ENCODE results near the gene USP13. TPM values are rescaled to one million over a fixed set of nuclear protein-coding genes. Genes with fewer than 3 reads are reported as not detected.

The USP13 gene
- total RNA-seq, 4 donors from 2014 or later = 2.3 to 8.3 (median 5.8) TPM

- TF ChIP-seq POLR2A (IDR thresholded peaks at IDR 0.05) (no peak), EP300 (IDR thresholded peaks at IDR 0.05) (no peak), CTCF (IDR thresholded peaks at IDR 0.05) (no peak), POLR2AphosphoS5 (IDR thresholded peaks at IDR 0.05) (no peak)
- no peak overlapping the region for H3K4me3 ChIP-seq
- no peaks in the 10 kb centered on the region for H3K27me3 ChIP-seq
- H3K4me1 ChIP-seq = no peaks in the 10 kb centered on the region
- no peak overlapping the region for H3K27ac ChIP-seq
- H3K9me3 ChIP-seq = no peaks in the 10 kb centered on the region
- DNase-seq (ENCODE audit: low spot score in 2 of 2) = no peak
- H3K36me3 ChIP-seq = peaks cover 37% of the 10 kb centered on the region
- 62% methylated on average over 2 of the region's 2 CpGs for WGBS
Observed at GRCh38 chr3:179765396-179765795, 112.6 kb downstream of the USP13 start.

GRCh38 chr3:179766416-179767133 lies 113.7 kb downstream of the USP13 start:
- Histone ChIP-seq H3K27ac (no peak overlapping the region), H3K27me3 (no peaks in the 10 kb centered on the region), H3K4me3 (no peak overlapping the region), H3K9me3 (no peaks in the 10 kb centered on the region), H3K36me3 (peaks cover 25% of the 10 kb centered on the region), H3K4me1 (no peaks in the 10 kb centered on the region)
- TF ChIP-seq CTCF (IDR thresholded peaks at IDR 0.05) = no peak
- TF ChIP-seq POLR2A (IDR thresholded peaks at IDR 0.05) = no peak
- TF ChIP-seq EP300 (IDR thresholded peaks at IDR 0.05) = no peak
- no peak for TF ChIP-seq POLR2AphosphoS5 (IDR thresholded peaks at IDR 0.05)
- WGBS = 99% methylated on average over 4 of the region's 4 CpGs
- no peak for DNase-seq (ENCODE audit: low spot score in 2 of 2)

GRCh38 chr3:179768080-179768479 lies 115.2 kb downstream of the USP13 start:
- TF ChIP-seq POLR2A (IDR thresholded peaks at IDR 0.05) (no peak), EP300 (IDR thresholded peaks at IDR 0.05) (no peak), CTCF (IDR thresholded peaks at IDR 0.05) (no peak), POLR2AphosphoS5 (IDR thresholded peaks at IDR 0.05) (no peak)
- WGBS = 52% methylated on average over 3 of the region's 3 CpGs
- H3K4me3 ChIP-seq = no peak overlapping the region
- peaks cover 29% of the 10 kb centered on the region for H3K36me3 ChIP-seq
- H3K27me3 ChIP-seq = no peaks in the 10 kb centered on the region
- no peak for DNase-seq (ENCODE audit: low spot score in 2 of 2)
- no peaks in the 10 kb centered on the region for H3K4me1 ChIP-seq
- no peaks in the 10 kb centered on the region for H3K9me3 ChIP-seq
- no peak overlapping the region for H3K27ac ChIP-seq

GRCh38 chr3:179769411-179770247 lies 116.8 kb downstream of the USP13 start:
- Histone ChIP-seq H3K4me3 (no peak overlapping the region), H3K4me1 (no peaks in the 10 kb centered on the region), H3K27me3 (no peaks in the 10 kb centered on the region), H3K9me3 (no peaks in the 10 kb centered on the region), H3K27ac (no peak overlapping the region), H3K36me3 (peaks cover 37% of the 10 kb centered on the region)
- WGBS = 70% methylated on average over 9 of the region's 9 CpGs
- no peak for TF ChIP-seq EP300 (IDR thresholded peaks at IDR 0.05)
- DNase-seq (ENCODE audit: low spot score in 2 of 2) = no peak

GRCh38 chr3:179771797-179772196 lies 119.0 kb downstream of the USP13 start:
- 87% methylated on average over 4 of the region's 4 CpGs for WGBS

More at GRCh38 chr3:179771797-179772196, 119.0 kb downstream of the USP13 start:
- no peaks in the 10 kb centered on the region for H3K9me3 ChIP-seq
- H3K27me3 ChIP-seq = no peaks in the 10 kb centered on the region
- H3K36me3 ChIP-seq = peaks cover 25% of the 10 kb centered on the region
- H3K4me3 ChIP-seq = no peak overlapping the region
- H3K4me1 ChIP-seq = no peaks in the 10 kb centered on the region
- TF ChIP-seq CTCF (IDR thresholded peaks at IDR 0.05) (no peak), EP300 (IDR thresholded peaks at IDR 0.05) (no peak), POLR2AphosphoS5 (IDR thresholded peaks at IDR 0.05) (no peak), POLR2A (IDR thresholded peaks at IDR 0.05) (no peak)
- DNase-seq (ENCODE audit: low spot score in 2 of 2) = no peak
- no peak overlapping the region for H3K27ac ChIP-seq
